ENCODE data around the gene MATN3. TPM values are rescaled to one million over a fixed set of nuclear protein-coding genes. Genes with fewer than 3 reads are reported as not detected.

The MATN3 gene
- total and polyA plus RNA-seq, 2 of the 13 experiments (the other 11 are each of a cell fraction or from before 2014, with no cell fraction given): 36.1 to 208 TPM

GRCh38 chr2:20040489-20041172 lies 28.2 kb upstream of the MATN3 start (continued):
- no peak for TF ChIP-seq STAT6 (CRISPR knock-in tag; IDR thresholded peaks at IDR 0.05; ENCODE audit: borderline replicate concordance)

GRCh38 chr2:20037660-20038059 lies 25.2 kb upstream of the MATN3 start:
- no peak for ATAC-seq
- no peak overlapping the region for H3K4me2 ChIP-seq (ENCODE audit: low read depth, low read length)
- H2AFZ ChIP-seq (ENCODE audit: low read length): no peak overlapping the region
- CTCF ChIA-PET (ENCODE audit: low intra/inter-chr PET ratio, low total read pairs): no interaction called here
- intact Hi-C loops (cut with micrococcal nuclease; ENCODE audit: unreplicated experiment): no loop called here
- H3K79me2 ChIP-seq (ENCODE audit: insufficient read depth, low read length): peaks cover 34% of the 10 kb centered on the region
- in situ Hi-C loops (cut with HindIII; ENCODE audit: extremely low pct_ligation_motif_present, low pct_unique_long_range_greater_than_20kb): no loop called here
- H3K9ac ChIP-seq (ENCODE audit: insufficient read depth, low read depth, low read length): no peak overlapping the region
- 95% methylated on average over 2 of the region's 2 CpGs for WGBS (ENCODE audit: low lambda C conversion rate)
- H3K9me3 ChIP-seq (ENCODE audit: low read length): no peaks in the 10 kb centered on the region
- H3K4me1 ChIP-seq (ENCODE audit: insufficient read depth, low read length): 0 out of 2 replicates have a peak, but pooled peaks cover 9% of the 10 kb centered on the region
- no peak for FAIRE-seq
- DNase-seq (ENCODE audit: low spot score): no peak
- H3K27me3 ChIP-seq (ENCODE audit: control insufficient read depth in 1 of 2, insufficient read depth in 2 of 2, low read length in 2 of 2): no peaks in the 10 kb centered on the region
- H4K20me1 ChIP-seq (ENCODE audit: insufficient read depth, low read length): peaks cover 16% of the 10 kb centered on the region
- H3K36me3 ChIP-seq (replicated peaks in 1 of 2; ENCODE audit: control insufficient read depth in 1 of 2, insufficient read depth in 2 of 2, low read length in 2 of 2): peaks cover 43 to 92% of the 10 kb centered on the region in 2 experiments
- TF ChIP-seq ATF1 (CRISPR knock-in tag; IDR thresholded peaks at IDR 0.05) (no peak), NRL (CRISPR knock-in tag; IDR thresholded peaks at IDR 0.05; ENCODE audit: borderline replicate concordance) (no peak), MNT (IDR thresholded peaks at IDR 0.05) (no peak), TMF1 (CRISPR knock-in tag; IDR thresholded peaks at IDR 0.05; ENCODE audit: low read depth) (no peak), ISL2 (CRISPR knock-in tag; IDR thresholded peaks at IDR 0.05) (no peak), GTF3A (CRISPR knock-in tag; conservative IDR thresholded peaks at IDR 0.05) (no peak), ZNF251 (CRISPR knock-in tag; IDR thresholded peaks at IDR 0.05) (no peak), TEAD2 (CRISPR knock-in tag; IDR thresholded peaks at IDR 0.05) (no peak), ZC3H13 (CRISPR knock-in tag; IDR thresholded peaks at IDR 0.05) (no peak), RFXANK (CRISPR knock-in tag; IDR thresholded peaks at IDR 0.05) (no peak), U2AF2 (IDR thresholded peaks at IDR 0.05; ENCODE audit: low read depth, low read length) (no peak), SIN3A (IDR thresholded peaks at IDR 0.05; ENCODE audit: borderline replicate concordance, low read depth, low read length) (no peak), SOX6 (IDR thresholded peaks at IDR 0.05) (no peak), SOX6 (CRISPR knock-in tag; IDR thresholded peaks at IDR 0.05) (no peak), FOXO4 (CRISPR knock-in tag; conservative IDR thresholded peaks at IDR 0.05) (no peak), NCOA5 (CRISPR knock-in tag; IDR thresholded peaks at IDR 0.05) (no peak), ZNF841 (CRISPR knock-in tag; IDR thresholded peaks at IDR 0.05; ENCODE audit: borderline replicate concordance) (no peak)
- BruUV-seq (replicated peaks): no TSS peak
- POLR2A ChIA-PET: interaction anchor here (1.4 kb wide), 1 partner anchor 14 kb away, joined by 10 read pairs; the partner anchor contains the start of gene LAPTM4A
- no peak overlapping the region for H3K4me3 ChIP-seq (replicated peaks in 1 of 3; ENCODE audit: insufficient read depth in 1 of 3, low read depth in 2 of 3, low read length in 3 of 3)
- H3K27ac ChIP-seq (ENCODE audit: extremely low read length, insufficient read depth, low read length): no peak overlapping the region

Measured in HepG2 (cell line).